Lower lobe of right lung (tissue), 2 donors: ENCODE measurements around the gene ARRDC5. TPM values are rescaled to one million over a fixed set of nuclear protein-coding genes. Genes with fewer than 3 reads are reported as not detected.
"Not testable (repeated sequence)": the region's sequence is repeated elsewhere in the genome, so short reads cannot be mapped to it uniquely, and the experiment has no call there.

Experiments used
- ATAC-seq, 2 donors: fragments of 200-7000 bp; cut with Tn5 transposase; one replicate each; pipeline ENCODE4 v1.9.1; 2020 to 2022; ENCODE audit warnings: mild to moderate bottlenecking in 2 of 2, moderate library complexity in 2 of 2
- DNase-seq: peaks from one replicate; pipeline ENCODE4 v3.0.0-alpha.2; 2020
- H3K27ac ChIP-seq: fragments of 200-600 bp; one replicate; pipeline ENCODE4 v1.8.0; 2022
- H3K27me3 ChIP-seq: fragments of 200-600 bp; one replicate; pipeline ENCODE4 v1.8.0; 2022; ENCODE audit warnings: low read depth
- H3K36me3 ChIP-seq: fragments of 200-600 bp; one replicate; pipeline ENCODE4 v1.8.0; 2022; ENCODE audit warnings: mild to moderate bottlenecking
- H3K4me1 ChIP-seq: fragments of 200-600 bp; one replicate; pipeline ENCODE4 v1.8.0; 2022
- H3K4me3 ChIP-seq: fragments of 200-600 bp; one replicate; pipeline ENCODE4 v1.8.0; 2022; ENCODE audit warnings: mild to moderate bottlenecking
- H3K9me3 ChIP-seq: fragments of 200-600 bp; one replicate; pipeline ENCODE4 v1.8.0; 2022
- CTCF ChIP-seq: fragments of 200-600 bp; IDR thresholded peaks from one replicate; pipeline ENCODE4 v1.8.0; 2022; ENCODE audit warnings: antibody characterized with exemption, mild to moderate bottlenecking
- intact Hi-C: fragments of 100-400 bp; cut with DNase I; formaldehyde crosslinking; loops from one replicate; pipeline ENCODE4 v1.11.0; 2022
- microRNA-seq: library from miRNA; unstranded; fragments of <30 nt; microRNA quantifications from one replicate; pipeline ENCODE4 v1.2.0, GENCODE V29; 2020; ENCODE audit warnings: borderline number of aligned reads
- total RNA-seq: library from RNA; stranded (reverse); fragmentation: NEBNext Ultra II Directional; extraction: Animal tissue kit (Norgen Biotek cat#: 25700); gene quantifications from one replicate; pipeline ENCODE4 v1.2.1, GENCODE V29; 2021
- donor health status: DM: no; HTN: yes; CAD: no; lungs with severe emphysema.

The ARRDC5 gene
- total RNA-seq, 1 donor from 2014 or later, result 0.83 TPM

GRCh38 chr19:4847190-4847973, 55.3 kb downstream of the ARRDC5 start:
- intact Hi-C loops, result no loop called here
- ATAC-seq (no peak), DNase-seq (no peak)
- Histone ChIP-seq H3K9me3 (no peaks in the 10 kb centered on the region), H3K36me3 (peaks cover 81% of the 10 kb centered on the region), H3K4me3 (no peak overlapping the region), H3K4me1 (peaks cover 8% of the 10 kb centered on the region), H3K27me3 (no peaks in the 10 kb centered on the region), H3K27ac (no peak overlapping the region)
- TF ChIP-seq CTCF, result no peak

- H3K4me3 ChIP-seq, H3K27me3 ChIP-seq, H3K9me3 ChIP-seq, ATAC-seq, DNase-seq, H3K27ac ChIP-seq, H3K4me1 ChIP-seq, intact Hi-C loops: not testable (repeated sequence)
- peaks cover 79% of the 10 kb centered on the region for H3K36me3 ChIP-seq
These were observed 56.7 kb downstream of the ARRDC5 start for GRCh38 chr19:4845975-4846374.

GRCh38 chr19:4844348-4845179, 58.1 kb downstream of the ARRDC5 start:
- peaks cover 8% of the 10 kb centered on the region for H3K4me1 ChIP-seq
- peaks cover 86% of the 10 kb centered on the region for H3K36me3 ChIP-seq
- H3K9me3 ChIP-seq, result no peaks in the 10 kb centered on the region
- H3K27ac ChIP-seq, result no peak overlapping the region
- peak; percentile 37 to 44 for ATAC-seq
- no peaks in the 10 kb centered on the region for H3K27me3 ChIP-seq
- TF ChIP-seq CTCF, result no peak
- no peak overlapping the region for H3K4me3 ChIP-seq
- intact Hi-C loops, result no loop called here
- DNase-seq, result no peak

- no peak for ATAC-seq
- Histone ChIP-seq H3K4me3 (no peak overlapping the region), H3K27ac (no peak overlapping the region), H3K27me3 (no peaks in the 10 kb centered on the region), H3K4me1 (peaks cover 8% of the 10 kb centered on the region), H3K9me3 (no peaks in the 10 kb centered on the region), H3K36me3 (peaks cover 88% of the 10 kb centered on the region)
- TF ChIP-seq CTCF, result no peak
- intact Hi-C loops, result no loop called here
- DNase-seq, result no peak
These were observed 59.1 kb downstream of the ARRDC5 start for GRCh38 chr19:4843647-4843965.

Small RNA genes within 50 kb of the gene (microRNA-seq; reads per million reads assigned to microRNA genes)
- gene MIR4747, result not detected

Other genes starting within 250 kb of the ARRDC5 start
- gene MYDGF, start 232.6 kb downstream of the ARRDC5 start, total RNA-seq, result 91.6 TPM
- 79.6 TPM for gene DPP9, start 179.1 kb downstream of the ARRDC5 start, total RNA-seq
- gene FEM1A, start 111.2 kb downstream of the ARRDC5 start, total RNA-seq, result 13.3 TPM
- 14.6 TPM for gene TICAM1, start 71.2 kb downstream of the ARRDC5 start, total RNA-seq
- 44.5 TPM for gene PLIN3, start 35.2 kb downstream of the ARRDC5 start, total RNA-seq
- 1.3 TPM for gene UHRF1, start 6.6 kb upstream of the ARRDC5 start, total RNA-seq
- gene KDM4B, start 66.2 kb upstream of the ARRDC5 start, total RNA-seq, result 40.3 TPM